Esophagus muscularis mucosa (tissue), 4 donors: ENCODE results near the gene GCNA. TPM values are rescaled to one million over a fixed set of nuclear protein-coding genes. Genes with fewer than 3 reads are reported as not detected.

ENCODE experiments used
- DNase-seq: peaks from one replicate; pipeline ENCODE4 v3.0.0-alpha.2; 2017; ENCODE audit errors: extremely low spot score
- H3K27ac ChIP-seq, 4 donors: fragments of 200-600 bp; sonication (generic); replicated peaks in 1 of 4; 1 replicate in 3 of 4; 2 replicates in 1 of 4; pipeline ENCODE4 v1.5.1; 2016 to 2019; ENCODE audit warnings: mild to moderate bottlenecking in 1 of 4
- H3K27me3 ChIP-seq, 4 donors: fragments of 200-600 bp; sonication (generic); one replicate each; pipeline versions ENCODE4 v1.5.1 to v1.6.0; 2016 to 2019
- H3K36me3 ChIP-seq, 4 donors: fragments of 200-600 bp; sonication (generic); one replicate each; pipeline ENCODE4 v1.5.1; 2016 to 2019
- H3K4me1 ChIP-seq, 4 donors: fragments of 200-600 bp; sonication (generic); one replicate each; pipeline ENCODE4 v1.5.1; 2016 to 2019
- H3K4me3 ChIP-seq, 4 donors: fragments of 200-600 bp; sonication (generic); 1 replicate in 2 of 4; 2 replicates in 2 of 4; pipeline ENCODE4 v1.5.1; 2016 to 2019; ENCODE audit warnings: mild to moderate bottlenecking in 4 of 4, moderate library complexity in 1 of 4
- H3K9me3 ChIP-seq, 4 donors: fragments of 200-600 bp; sonication (generic); 1 replicate in 3 of 4; 2 replicates in 1 of 4; pipeline ENCODE4 v1.5.1; 2016 to 2019
- EP300 ChIP-seq: sonication (generic); formaldehyde crosslinking; IDR thresholded peaks from one replicate; pipeline ENCODE4 v1.6.1; 2017; ENCODE audit warnings: antibody characterized with exemption
- POLR2A ChIP-seq: fragments of 450-650 bp; IDR thresholded peaks from one replicate; pipeline ENCODE4 v1.6.1; 2017; ENCODE audit warnings: antibody characterized with exemption, moderate library complexity, mild to moderate bottlenecking, low read depth
- POLR2AphosphoS5 ChIP-seq, 2 donors: sonication (generic); formaldehyde crosslinking; IDR thresholded peaks; one replicate each; pipeline ENCODE4 v1.6.1; 2017; ENCODE audit warnings: antibody characterized with exemption in 2 of 2
- WGBS: methylation state at CpG from one replicate; pipeline ENCODE4 v1.1.5; 2018; 5-methylcytosine and 5-hydroxymethylcytosine counted together
- intact Hi-C: fragments of 100-400 bp; cut with DNase I; formaldehyde crosslinking; loops from one replicate; pipeline ENCODE4 v1.15.1; 2023
- total RNA-seq, 4 donors: library from RNA; depleted of rRNA; stranded (reverse); fragments of >200 nt; gene quantifications; one replicate each; pipeline versions ENCODE4 v1.1.0 to v1.2.1, GENCODE V29; 2016
- TF ChIP-seq, protein P1 (sequence below), 3 experiments: fragments of 200-600 bp in 2 of 3; fragments of 450-650 bp in 1 of 3; sonication (generic) in 2 of 3; IDR thresholded peaks; one replicate each; pipeline ENCODE4 v1.5.1; 2017 to 2019; ENCODE audit warnings: antibody characterized with exemption in 3 of 3, mild to moderate bottlenecking in 2 of 3, moderate library complexity in 1 of 3

The GCNA gene
- total RNA-seq, 4 donors from 2014 or later, result 0.65 to 2.9 (median 1.2) TPM

GRCh38 chrX:71533516-71533850 lies 44.8 kb upstream of the GCNA start:
- no peak for DNase-seq
- Histone ChIP-seq H3K4me3 (peak overlapping the region; percentile 66 to 75 (median 70)), H3K9me3 (peaks cover 0 to 3% (median 0%) of the 10 kb centered on the region in 4 donors), H3K4me1 (peaks cover 0 to 29% (median 22%) of the 10 kb centered on the region in 4 donors), H3K27ac (peak overlapping the region; percentile 85 to 90 (median 86)), H3K36me3 (peaks cover 0 to 4% (median 0%) of the 10 kb centered on the region in 4 donors), H3K27me3 (no peaks in the 10 kb centered on the region)
- 28% methylated on average over 12 of the region's 12 CpGs for WGBS
- intact Hi-C loops, result no loop called here
- TF ChIP-seq POLR2A (no peak), EP300 (no peak), POLR2AphosphoS5 (IDR thresholded peaks at IDR 0.05) (no peak)
- TF ChIP-seq, protein P1, sequence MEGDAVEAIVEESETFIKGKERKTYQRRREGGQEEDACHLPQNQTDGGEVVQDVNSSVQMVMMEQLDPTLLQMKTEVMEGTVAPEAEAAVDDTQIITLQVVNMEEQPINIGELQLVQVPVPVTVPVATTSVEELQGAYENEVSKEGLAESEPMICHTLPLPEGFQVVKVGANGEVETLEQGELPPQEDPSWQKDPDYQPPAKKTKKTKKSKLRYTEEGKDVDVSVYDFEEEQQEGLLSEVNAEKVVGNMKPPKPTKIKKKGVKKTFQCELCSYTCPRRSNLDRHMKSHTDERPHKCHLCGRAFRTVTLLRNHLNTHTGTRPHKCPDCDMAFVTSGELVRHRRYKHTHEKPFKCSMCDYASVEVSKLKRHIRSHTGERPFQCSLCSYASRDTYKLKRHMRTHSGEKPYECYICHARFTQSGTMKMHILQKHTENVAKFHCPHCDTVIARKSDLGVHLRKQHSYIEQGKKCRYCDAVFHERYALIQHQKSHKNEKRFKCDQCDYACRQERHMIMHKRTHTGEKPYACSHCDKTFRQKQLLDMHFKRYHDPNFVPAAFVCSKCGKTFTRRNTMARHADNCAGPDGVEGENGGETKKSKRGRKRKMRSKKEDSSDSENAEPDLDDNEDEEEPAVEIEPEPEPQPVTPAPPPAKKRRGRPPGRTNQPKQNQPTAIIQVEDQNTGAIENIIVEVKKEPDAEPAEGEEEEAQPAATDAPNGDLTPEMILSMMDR (IDR thresholded peaks at IDR 0.05), result no peak

GRCh38 chrX:71533851-71534561 lies 44.2 kb upstream of the GCNA start:
- DNase-seq, result no peak
- TF ChIP-seq POLR2A, result no peak
- no peak for TF ChIP-seq EP300
- TF ChIP-seq POLR2AphosphoS5 (IDR thresholded peaks at IDR 0.05), result peak in 1 of 2 donors; percentile 48

GRCh38 chrX:71534773-71535544 lies 43.3 kb upstream of the GCNA start:
- Histone ChIP-seq H3K9me3 (peaks cover 0 to 3% (median 0%) of the 10 kb centered on the region in 4 donors), H3K36me3 (peaks cover 0 to 4% (median 0%) of the 10 kb centered on the region in 4 donors), H3K27ac (peak overlapping the region; percentile 85 to 90 (median 86)), H3K27me3 (no peaks in the 10 kb centered on the region), H3K4me3 (peak overlapping the region; percentile 66 to 75 (median 70)), H3K4me1 (peaks cover 0 to 44% (median 31%) of the 10 kb centered on the region in 4 donors)
- intact Hi-C loops, result no loop called here
- WGBS, result 36% methylated on average over 9 of the region's 9 CpGs
- DNase-seq, result no peak
- TF ChIP-seq, protein P1 (IDR thresholded peaks at IDR 0.05), result no peak
- TF ChIP-seq POLR2AphosphoS5 (IDR thresholded peaks at IDR 0.05), result no peak
- TF ChIP-seq EP300, result no peak
- TF ChIP-seq POLR2A, result no peak

More at GRCh38 chrX:71533851-71534561, 44.2 kb upstream of the GCNA start:
- intact Hi-C loops, result no loop called here
- Histone ChIP-seq H3K27ac (peak overlapping the region; percentile 85 to 90 (median 86)), H3K4me3 (peak overlapping the region; percentile 66 to 75 (median 70)), H3K4me1 (peaks cover 0 to 34% (median 23%) of the 10 kb centered on the region in 4 donors), H3K9me3 (peaks cover 0 to 3% (median 0%) of the 10 kb centered on the region in 4 donors), H3K27me3 (no peaks in the 10 kb centered on the region), H3K36me3 (peaks cover 0 to 4% (median 0%) of the 10 kb centered on the region in 4 donors)
- WGBS, result 28% methylated on average over 31 of the region's 31 CpGs

DNA sequence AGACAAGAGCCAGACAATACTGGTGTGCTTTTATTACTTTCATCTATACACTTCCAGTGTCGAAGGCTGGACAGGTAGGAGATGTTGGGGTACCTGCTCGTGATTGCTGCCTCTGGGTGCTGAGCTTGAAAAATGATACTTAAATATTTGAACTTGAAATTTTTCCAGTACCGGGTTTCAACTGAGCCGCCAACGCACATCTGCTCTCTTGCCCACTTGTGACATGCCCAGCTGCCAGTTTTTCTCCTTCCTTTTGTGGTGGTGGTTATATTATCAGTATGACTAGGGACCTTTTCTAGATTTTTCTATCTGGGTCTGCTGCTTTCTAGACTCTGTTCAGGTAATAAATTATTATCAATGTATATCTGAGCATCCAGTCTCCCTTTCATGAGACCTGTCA lies 42.0 kb upstream of the GCNA start:
- 36% methylated on average over 5 of the region's 5 CpGs for WGBS
- DNase-seq, result no peak
- Histone ChIP-seq H3K4me3 (peak overlapping the region; percentile 66 to 75 (median 70)), H3K4me1 (peaks cover 5 to 57% (median 43%) of the 10 kb centered on the region in 4 donors), H3K9me3 (peaks cover 0 to 3% (median 0%) of the 10 kb centered on the region in 4 donors), H3K27me3 (no peaks in the 10 kb centered on the region), H3K27ac (peak overlapping the region in 1 of 4 donors; percentile 24), H3K36me3 (peaks cover 0 to 4% (median 0%) of the 10 kb centered on the region in 4 donors)
- TF ChIP-seq EP300, result no peak
- TF ChIP-seq, protein P1 (IDR thresholded peaks at IDR 0.05), result no peak
- TF ChIP-seq POLR2A, result no peak
- no peak for TF ChIP-seq POLR2AphosphoS5 (IDR thresholded peaks at IDR 0.05)
- intact Hi-C loops, result no loop called here

DNA sequence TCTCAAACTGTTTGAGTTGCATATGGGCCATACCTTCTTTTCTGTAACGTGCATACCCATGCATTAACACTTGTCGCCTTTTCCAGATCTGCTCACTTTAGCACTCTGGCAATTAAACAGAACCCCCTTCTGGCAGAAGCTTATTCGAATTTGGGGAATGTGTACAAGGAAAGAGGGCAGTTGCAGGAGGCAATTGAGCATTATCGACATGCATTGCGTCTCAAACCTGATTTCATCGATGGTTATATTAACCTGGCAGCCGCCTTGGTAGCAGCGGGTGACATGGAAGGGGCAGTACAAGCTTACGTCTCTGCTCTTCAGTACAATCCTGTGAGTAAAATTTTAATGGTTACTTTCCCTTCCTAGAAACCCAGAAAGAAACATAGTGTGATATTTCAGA lies 40.5 kb upstream of the GCNA start:
- no peak for DNase-seq
- Histone ChIP-seq H3K9me3 (peaks cover 0 to 1% (median 0%) of the 10 kb centered on the region in 4 donors), H3K27ac (no peak overlapping the region), H3K4me3 (no peak overlapping the region), H3K4me1 (peaks cover 9 to 72% (median 57%) of the 10 kb centered on the region in 4 donors), H3K36me3 (peaks cover 0 to 4% (median 0%) of the 10 kb centered on the region in 4 donors), H3K27me3 (no peaks in the 10 kb centered on the region)
- WGBS, result 77% methylated on average over 9 of the region's 9 CpGs
- TF ChIP-seq EP300 (no peak), POLR2AphosphoS5 (IDR thresholded peaks at IDR 0.05) (no peak), POLR2A (no peak)
- TF ChIP-seq, protein P1 (IDR thresholded peaks at IDR 0.05), result no peak
- intact Hi-C loops, result no loop called here
